ENCODE results near the gene SNAP29.
"Not testable (repeated sequence)": the region's sequence is repeated elsewhere in the genome, so short reads cannot be mapped to it uniquely, and the experiment has no call there.

The SNAP29 gene

DNA sequence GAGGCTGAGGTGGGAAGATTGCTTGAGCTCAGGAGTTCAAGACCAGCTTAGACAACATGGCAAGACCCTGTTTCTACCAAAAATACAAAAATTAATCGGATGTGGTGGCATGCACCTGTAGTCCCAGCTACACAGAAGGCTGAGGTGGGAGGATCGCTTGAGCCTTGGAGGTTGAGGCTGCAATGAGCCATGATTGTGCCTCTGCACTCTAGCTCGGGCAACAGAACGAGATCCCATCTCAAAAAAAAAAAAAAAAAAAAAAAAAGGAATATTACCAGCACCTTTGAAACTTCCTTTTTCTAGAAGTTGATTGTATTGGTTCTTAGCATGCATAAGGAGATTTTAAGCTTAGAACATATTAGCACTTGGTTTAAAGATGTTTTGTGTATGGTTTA, 69.8 kb downstream of the SNAP29 start:
- H3K27me3 ChIP-seq (ENCODE audit: insufficient read depth, poor library complexity, severe bottlenecking): no peaks in the 10 kb centered on the region
- H3K27ac ChIP-seq (replicated peaks): no peak overlapping the region
- no peak for TF ChIP-seq SPI1 (IDR thresholded peaks at IDR 0.05; ENCODE audit: borderline replicate concordance, low read depth)
- TF ChIP-seq POLR2AphosphoS5 (IDR thresholded peaks at IDR 0.05; ENCODE audit: low read depth): no peak
- TF ChIP-seq, protein P1, sequence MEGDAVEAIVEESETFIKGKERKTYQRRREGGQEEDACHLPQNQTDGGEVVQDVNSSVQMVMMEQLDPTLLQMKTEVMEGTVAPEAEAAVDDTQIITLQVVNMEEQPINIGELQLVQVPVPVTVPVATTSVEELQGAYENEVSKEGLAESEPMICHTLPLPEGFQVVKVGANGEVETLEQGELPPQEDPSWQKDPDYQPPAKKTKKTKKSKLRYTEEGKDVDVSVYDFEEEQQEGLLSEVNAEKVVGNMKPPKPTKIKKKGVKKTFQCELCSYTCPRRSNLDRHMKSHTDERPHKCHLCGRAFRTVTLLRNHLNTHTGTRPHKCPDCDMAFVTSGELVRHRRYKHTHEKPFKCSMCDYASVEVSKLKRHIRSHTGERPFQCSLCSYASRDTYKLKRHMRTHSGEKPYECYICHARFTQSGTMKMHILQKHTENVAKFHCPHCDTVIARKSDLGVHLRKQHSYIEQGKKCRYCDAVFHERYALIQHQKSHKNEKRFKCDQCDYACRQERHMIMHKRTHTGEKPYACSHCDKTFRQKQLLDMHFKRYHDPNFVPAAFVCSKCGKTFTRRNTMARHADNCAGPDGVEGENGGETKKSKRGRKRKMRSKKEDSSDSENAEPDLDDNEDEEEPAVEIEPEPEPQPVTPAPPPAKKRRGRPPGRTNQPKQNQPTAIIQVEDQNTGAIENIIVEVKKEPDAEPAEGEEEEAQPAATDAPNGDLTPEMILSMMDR (IDR thresholded peaks at IDR 0.05; ENCODE audit: insufficient read depth, low read length): no peak
- no peak for TF ChIP-seq GABPA (IDR thresholded peaks at IDR 0.05; ENCODE audit: low read depth)
- TF ChIP-seq, protein P2, sequence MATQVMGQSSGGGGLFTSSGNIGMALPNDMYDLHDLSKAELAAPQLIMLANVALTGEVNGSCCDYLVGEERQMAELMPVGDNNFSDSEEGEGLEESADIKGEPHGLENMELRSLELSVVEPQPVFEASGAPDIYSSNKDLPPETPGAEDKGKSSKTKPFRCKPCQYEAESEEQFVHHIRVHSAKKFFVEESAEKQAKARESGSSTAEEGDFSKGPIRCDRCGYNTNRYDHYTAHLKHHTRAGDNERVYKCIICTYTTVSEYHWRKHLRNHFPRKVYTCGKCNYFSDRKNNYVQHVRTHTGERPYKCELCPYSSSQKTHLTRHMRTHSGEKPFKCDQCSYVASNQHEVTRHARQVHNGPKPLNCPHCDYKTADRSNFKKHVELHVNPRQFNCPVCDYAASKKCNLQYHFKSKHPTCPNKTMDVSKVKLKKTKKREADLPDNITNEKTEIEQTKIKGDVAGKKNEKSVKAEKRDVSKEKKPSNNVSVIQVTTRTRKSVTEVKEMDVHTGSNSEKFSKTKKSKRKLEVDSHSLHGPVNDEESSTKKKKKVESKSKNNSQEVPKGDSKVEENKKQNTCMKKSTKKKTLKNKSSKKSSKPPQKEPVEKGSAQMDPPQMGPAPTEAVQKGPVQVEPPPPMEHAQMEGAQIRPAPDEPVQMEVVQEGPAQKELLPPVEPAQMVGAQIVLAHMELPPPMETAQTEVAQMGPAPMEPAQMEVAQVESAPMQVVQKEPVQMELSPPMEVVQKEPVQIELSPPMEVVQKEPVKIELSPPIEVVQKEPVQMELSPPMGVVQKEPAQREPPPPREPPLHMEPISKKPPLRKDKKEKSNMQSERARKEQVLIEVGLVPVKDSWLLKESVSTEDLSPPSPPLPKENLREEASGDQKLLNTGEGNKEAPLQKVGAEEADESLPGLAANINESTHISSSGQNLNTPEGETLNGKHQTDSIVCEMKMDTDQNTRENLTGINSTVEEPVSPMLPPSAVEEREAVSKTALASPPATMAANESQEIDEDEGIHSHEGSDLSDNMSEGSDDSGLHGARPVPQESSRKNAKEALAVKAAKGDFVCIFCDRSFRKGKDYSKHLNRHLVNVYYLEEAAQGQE (IDR thresholded peaks at IDR 0.05; ENCODE audit: insufficient replicate concordance, low read depth): no peak
- H3K4me3 ChIP-seq (replicated peaks; ENCODE audit: insufficient read depth, low read length): no peak overlapping the region
- DNase-seq (ENCODE audit: low read depth in 1 of 2, low spot score in 1 of 2): no peak

DNA sequence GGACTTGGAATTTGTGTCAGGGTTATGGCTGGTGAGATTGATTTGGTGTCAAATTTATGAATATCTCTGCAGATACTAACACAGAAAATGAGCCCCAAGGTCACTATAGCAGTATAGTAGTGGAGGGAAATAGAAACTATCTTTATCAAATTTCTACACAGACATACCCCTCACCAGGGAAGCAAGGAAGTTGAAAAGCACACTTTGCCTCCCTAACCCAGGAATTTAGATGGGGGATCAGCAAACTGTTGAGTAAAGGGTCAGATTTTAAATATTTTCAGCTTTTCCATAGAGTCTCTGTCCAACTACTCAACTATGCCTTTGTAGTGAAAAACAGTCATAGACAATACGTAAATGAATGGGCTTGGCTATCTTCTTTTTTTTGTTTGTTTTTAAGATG, 71.2 kb downstream of the SNAP29 start:
- H3K27ac ChIP-seq (replicated peaks): no peak overlapping the region
- no peaks in the 10 kb centered on the region for H3K27me3 ChIP-seq (ENCODE audit: insufficient read depth, poor library complexity, severe bottlenecking)
- TF ChIP-seq SPI1 (IDR thresholded peaks at IDR 0.05; ENCODE audit: borderline replicate concordance, low read depth) (no peak), GABPA (IDR thresholded peaks at IDR 0.05; ENCODE audit: low read depth) (no peak)
- TF ChIP-seq, protein P1 (IDR thresholded peaks at IDR 0.05; ENCODE audit: insufficient read depth, low read length): no peak
- no peak for DNase-seq (ENCODE audit: low read depth in 1 of 2, low spot score in 1 of 2)
- H3K4me3 ChIP-seq (replicated peaks; ENCODE audit: insufficient read depth, low read length): no peak overlapping the region

DNA sequence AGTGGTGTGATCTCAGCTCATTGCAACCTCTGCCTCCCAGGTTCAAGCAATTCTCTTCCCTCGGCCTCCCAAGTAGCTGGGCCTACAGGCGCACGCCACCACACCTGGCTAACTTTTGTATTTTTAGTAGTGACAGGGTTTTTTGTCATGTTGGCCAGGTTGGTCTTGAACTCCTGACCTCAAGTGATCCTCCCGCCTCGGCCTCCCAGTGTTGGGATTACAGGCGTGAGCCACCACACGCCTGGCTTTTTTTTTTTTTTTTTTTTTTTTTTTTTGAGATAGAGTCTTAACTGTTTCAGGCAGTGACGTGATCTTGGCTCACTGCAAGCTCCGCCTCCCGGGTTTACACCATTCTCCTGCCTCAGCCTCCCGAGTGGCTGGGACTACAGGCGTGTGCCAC, 71.6 kb downstream of the SNAP29 start:
- DNase-seq (ENCODE audit: low read depth in 1 of 2, low spot score in 1 of 2); H3K27ac ChIP-seq (replicated peaks); H3K27me3 ChIP-seq (ENCODE audit: insufficient read depth, poor library complexity, severe bottlenecking); H3K4me3 ChIP-seq (replicated peaks; ENCODE audit: insufficient read depth, low read length): not testable (repeated sequence)

DNA sequence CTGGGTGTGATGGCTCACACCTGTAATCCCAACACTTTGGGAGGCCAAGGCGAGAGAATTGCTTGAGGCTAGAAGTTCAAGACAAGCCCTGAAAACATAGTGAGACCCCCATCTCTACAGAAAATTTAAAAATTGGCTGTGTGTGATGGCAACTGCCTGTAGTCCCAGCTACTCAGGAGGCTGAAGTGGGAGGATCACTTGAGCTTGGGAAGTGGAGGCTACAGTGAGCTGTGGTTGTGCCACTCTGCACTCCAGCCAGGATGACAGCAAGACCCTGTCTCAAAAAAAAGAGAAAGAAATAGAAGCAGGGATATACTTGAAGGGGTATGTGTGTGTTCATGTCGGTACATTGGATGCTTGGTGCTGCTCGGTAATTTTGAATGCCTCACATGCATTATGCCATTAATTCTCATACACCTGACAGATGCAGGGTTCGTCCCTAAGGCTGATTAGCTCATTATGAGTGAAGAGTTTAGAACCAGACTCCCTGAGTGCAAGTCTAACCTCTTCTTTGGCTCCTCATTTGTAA, 72.4 kb downstream of the SNAP29 start:
- Histone ChIP-seq H3K4me3 (replicated peaks; ENCODE audit: insufficient read depth, low read length) (no peak overlapping the region), H3K27me3 (ENCODE audit: insufficient read depth, poor library complexity, severe bottlenecking) (no peaks in the 10 kb centered on the region), H3K27ac (replicated peaks) (no peak overlapping the region)
- TF ChIP-seq SPI1 (IDR thresholded peaks at IDR 0.05; ENCODE audit: borderline replicate concordance, low read depth): no peak
- no peak for DNase-seq (ENCODE audit: low read depth in 1 of 2, low spot score in 1 of 2)

DNA sequence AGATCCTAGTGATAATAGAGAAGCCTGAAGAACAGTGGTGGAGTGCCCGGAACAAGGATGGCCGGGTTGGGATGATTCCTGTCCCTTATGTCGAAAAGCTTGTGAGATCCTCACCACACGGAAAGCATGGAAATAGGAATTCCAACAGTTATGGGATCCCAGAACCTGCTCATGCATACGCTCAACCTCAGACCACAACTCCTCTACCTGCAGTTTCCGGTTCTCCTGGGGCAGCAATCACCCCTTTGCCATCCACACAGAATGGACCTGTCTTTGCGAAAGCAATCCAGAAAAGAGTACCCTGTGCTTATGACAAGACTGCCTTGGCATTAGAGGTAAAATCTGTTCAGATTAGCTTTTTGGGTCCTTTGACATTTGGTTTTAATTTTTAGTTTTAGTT, 75.1 kb downstream of the SNAP29 start:
- DNase-seq (ENCODE audit: low read depth in 1 of 2, low spot score in 1 of 2): no peak
- H3K4me3 ChIP-seq (replicated peaks; ENCODE audit: insufficient read depth, low read length): no peak overlapping the region
- TF ChIP-seq POLR2AphosphoS5 (IDR thresholded peaks at IDR 0.05; ENCODE audit: low read depth) (no peak), SPI1 (IDR thresholded peaks at IDR 0.05; ENCODE audit: borderline replicate concordance, low read depth) (no peak), GABPA (IDR thresholded peaks at IDR 0.05; ENCODE audit: low read depth) (no peak)
- TF ChIP-seq, protein P2 (IDR thresholded peaks at IDR 0.05; ENCODE audit: insufficient replicate concordance, low read depth): no peak
- TF ChIP-seq, protein P1 (IDR thresholded peaks at IDR 0.05; ENCODE audit: insufficient read depth, low read length): no peak
- H3K27ac ChIP-seq (replicated peaks): no peak overlapping the region
- no peaks in the 10 kb centered on the region for H3K27me3 ChIP-seq (ENCODE audit: insufficient read depth, poor library complexity, severe bottlenecking)

DNA sequence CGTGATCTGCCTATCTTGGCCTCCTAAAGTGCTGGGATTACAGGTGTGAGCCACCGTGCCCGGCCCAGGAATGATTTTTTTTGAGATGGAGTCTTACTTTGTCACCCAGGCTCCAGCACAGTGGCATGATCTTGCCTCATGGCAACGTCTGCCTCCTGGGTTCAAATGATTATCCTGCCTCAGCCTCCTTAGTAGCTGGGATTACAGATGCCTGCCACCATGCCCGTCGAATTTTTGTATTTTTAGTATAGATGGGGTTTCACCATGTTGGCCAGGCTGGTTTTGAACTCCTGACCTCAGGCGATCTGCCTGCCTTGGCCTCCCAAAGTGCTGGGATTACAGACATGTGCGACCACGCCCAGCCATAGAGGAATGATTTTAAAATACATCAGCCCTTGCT, 76.2 kb downstream of the SNAP29 start:
- not testable (repeated sequence) for DNase-seq (ENCODE audit: low read depth in 1 of 2, low spot score in 1 of 2); H3K27ac ChIP-seq (replicated peaks); H3K27me3 ChIP-seq (ENCODE audit: insufficient read depth, poor library complexity, severe bottlenecking); H3K4me3 ChIP-seq (replicated peaks; ENCODE audit: insufficient read depth, low read length)

DNA sequence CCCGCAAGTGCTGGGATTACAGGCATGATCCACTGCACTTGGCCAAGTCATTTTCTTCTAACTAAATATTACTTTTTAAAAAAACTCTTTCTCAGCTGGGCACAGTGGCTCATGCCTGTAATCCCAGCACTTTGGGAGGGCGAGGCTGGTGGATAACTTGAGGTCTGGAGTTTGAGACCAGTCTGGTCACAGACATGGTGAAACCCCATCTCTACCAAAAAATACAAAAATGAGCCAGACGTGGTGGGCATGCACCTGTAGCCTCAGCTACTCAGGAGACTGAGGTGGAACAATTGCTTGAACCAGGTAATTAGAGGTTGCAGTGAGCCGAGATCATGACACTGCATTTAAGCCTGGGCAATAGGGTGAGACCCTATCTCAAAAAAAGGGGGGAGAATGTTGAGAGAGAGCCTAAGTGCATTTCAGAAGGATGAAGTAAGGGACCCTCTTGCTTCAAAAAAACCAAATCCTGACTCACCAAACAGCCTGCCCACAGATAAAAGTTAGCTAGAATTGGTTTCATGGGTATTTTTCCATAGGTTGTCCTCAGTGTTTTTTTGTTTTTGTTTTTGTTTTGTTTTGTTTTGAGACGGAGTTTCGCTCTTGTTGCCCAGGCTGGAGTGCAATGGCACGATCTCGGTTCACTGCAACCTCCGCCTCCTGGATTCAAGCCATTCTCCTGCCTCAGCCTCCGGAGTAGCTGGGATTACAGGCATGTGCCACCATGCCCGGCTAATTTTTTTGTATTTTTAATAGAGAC, 77.2 kb downstream of the SNAP29 start:
- H3K4me3 ChIP-seq (replicated peaks; ENCODE audit: insufficient read depth, low read length); DNase-seq (ENCODE audit: low read depth in 1 of 2, low spot score in 1 of 2); H3K27me3 ChIP-seq (ENCODE audit: insufficient read depth, poor library complexity, severe bottlenecking); H3K27ac ChIP-seq (replicated peaks): not testable (repeated sequence)

All from HL-60 (cell line).